SK-N-SH (cell line): ENCODE measurements around the gene P2RY6.

Experiments
- EZH2phosphoT487 ChIP-seq: fragments of 200-600 bp; sonication (generic); IDR thresholded peaks from 2 replicates; pipeline ENCODE4 v1.6.1; 2017; ENCODE audit warnings: low read depth, mixed run types, mild to moderate bottlenecking, antibody characterized with exemption, moderate library complexity, borderline replicate concordance
- NFIC ChIP-seq: IDR thresholded peaks from 2 replicates; pipeline ENCODE4 v1.4.0; 2012; ENCODE audit warnings: borderline replicate concordance
- SMC3 ChIP-seq: IDR thresholded peaks from 2 replicates; pipeline ENCODE4 v1.6.1; 2012; ENCODE audit warnings: low read depth, low read length, improper control_type of control experiment
- TF ChIP-seq, protein P1 (sequence below): IDR thresholded peaks from 2 replicates; pipeline ENCODE4 v1.4.0; 2012; ENCODE audit warnings: low read depth, borderline replicate concordance

- TF ChIP-seq, protein P1, sequence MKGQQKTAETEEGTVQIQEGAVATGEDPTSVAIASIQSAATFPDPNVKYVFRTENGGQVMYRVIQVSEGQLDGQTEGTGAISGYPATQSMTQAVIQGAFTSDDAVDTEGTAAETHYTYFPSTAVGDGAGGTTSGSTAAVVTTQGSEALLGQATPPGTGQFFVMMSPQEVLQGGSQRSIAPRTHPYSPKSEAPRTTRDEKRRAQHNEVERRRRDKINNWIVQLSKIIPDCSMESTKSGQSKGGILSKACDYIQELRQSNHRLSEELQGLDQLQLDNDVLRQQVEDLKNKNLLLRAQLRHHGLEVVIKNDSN = no peak
- TF ChIP-seq NFIC (no peak), EZH2phosphoT487 (no peak), SMC3 (no peak)
Measured at GRCh38 chr11:73252577-73253191, 19.5 kb upstream of the P2RY6 start.
